HG02763 (cell line): ENCODE data around the gene RYR1.
A peak's percentile ranks its signal among the peaks of the same experiment; 100 is the strongest.
"Not testable (repeated sequence)": the region's sequence is repeated elsewhere in the genome, so short reads cannot be mapped to it uniquely, and the experiment has no call there.

Source experiments
- ATAC-seq: cut with Tn5 transposase; IDR thresholded peaks from one replicate; pipeline ENCODE4 v1.9.1; 2021; ENCODE audit warnings: mild to moderate bottlenecking, moderate library complexity; ENCODE audit not compliant: unreplicated experiment

RYR1 gene

DNA sequence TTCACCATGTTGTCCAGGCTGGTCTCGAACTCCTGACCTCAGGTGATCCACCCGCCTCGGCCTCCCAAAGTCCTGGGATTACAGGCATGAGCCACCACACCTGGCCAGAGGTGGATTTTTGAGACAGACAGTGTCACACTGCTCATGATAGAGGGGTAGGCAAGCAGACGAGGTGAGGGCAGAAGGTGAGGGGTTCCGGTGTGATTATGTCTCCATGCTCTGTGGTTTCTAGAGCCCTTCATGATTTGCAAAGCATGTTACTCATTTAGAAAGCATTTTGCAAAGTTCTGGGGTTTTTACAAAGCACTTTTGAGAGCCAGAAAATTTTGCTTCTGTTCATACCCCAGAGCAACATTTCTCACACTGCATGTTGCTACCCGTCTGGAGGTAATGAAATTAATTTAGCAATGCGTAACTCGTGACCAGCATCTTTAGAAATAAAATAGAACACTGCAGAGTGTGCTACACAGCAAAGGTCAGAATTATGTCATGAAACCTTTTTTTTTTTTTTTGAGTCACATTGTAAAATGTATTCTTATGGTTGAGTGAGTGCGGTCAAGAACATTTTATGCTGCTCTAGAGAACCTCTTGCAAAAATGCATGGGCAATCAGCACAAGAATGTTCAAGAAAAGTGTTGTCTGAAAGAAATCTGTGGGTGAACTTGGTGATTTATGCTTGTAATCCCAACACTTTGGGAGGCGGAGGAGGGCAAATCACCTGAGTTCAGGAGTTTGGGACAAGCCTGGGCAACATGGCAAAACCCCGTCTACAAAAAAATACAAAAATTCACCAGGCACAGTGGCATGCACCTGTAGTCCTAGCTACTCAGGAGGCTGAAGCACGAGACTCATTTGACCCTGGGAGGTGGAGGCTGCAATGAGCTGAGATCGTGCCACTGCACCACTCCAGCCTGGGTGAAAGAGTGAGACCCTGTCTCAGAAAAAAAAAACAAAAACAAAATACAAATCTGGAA is 126.2 kb downstream of the RYR1 start:
- ATAC-seq, result no peak

DNA sequence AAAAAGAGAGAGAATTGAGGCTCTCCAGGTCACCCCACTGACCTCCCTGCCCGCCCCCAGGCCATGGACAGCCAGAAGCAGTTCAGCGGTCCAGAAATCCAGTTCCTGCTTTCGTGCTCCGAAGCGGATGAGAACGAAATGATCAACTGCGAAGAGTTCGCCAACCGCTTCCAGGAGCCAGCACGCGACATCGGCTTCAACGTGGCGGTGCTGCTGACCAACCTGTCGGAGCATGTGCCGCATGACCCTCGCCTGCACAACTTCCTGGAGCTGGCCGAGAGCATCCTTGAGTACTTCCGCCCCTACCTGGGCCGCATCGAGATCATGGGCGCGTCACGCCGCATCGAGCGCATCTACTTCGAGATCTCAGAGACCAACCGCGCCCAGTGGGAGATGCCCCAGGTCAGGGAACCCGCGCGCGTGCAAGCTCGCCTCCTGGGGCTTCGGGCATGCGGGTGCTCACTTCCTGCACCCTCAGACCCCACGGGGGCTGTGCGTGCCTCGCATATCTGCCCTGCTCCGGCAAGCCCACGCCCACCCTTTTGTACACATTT is 127.6 kb downstream of the RYR1 start:
- no peak for ATAC-seq

DNA sequence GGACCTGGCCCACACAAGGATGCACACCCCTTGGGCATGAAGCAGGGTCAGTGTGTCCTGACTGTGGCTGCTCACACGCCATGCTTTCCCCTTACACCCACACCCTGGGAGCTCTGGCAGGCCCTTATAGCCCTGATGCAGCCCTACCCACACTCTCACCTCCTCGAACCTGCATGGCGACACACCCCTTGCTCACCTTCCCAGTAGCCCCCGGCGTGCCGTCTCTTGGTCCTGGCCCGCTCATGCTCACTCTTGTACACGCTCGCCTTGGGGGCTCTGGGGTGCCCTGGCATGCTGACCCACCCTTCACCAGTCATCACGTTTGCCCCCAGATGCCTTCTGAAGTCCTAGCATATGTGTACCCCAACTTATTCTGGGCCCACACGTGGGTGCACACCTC is 128.2 kb downstream of the RYR1 start:
- ATAC-seq, result no peak

DNA sequence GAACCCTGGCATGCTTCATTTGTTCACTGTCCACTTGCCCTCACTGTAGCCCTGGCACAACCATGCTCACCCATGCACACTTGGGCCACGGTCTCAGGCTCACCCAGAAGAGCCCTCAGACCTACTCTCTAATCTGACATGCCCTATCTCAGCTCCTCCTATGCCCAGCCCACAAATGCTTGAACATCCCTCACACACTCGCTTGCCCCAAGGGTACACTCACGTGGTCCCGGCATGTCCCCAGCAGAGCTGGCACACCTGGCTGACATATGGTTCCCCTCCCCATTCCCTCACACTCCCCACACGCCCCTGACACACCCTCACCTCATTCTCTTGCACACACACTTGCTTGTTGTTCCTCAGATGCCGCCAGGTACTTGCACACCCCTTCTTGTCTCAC is 128.6 kb downstream of the RYR1 start:
- no peak for ATAC-seq

DNA sequence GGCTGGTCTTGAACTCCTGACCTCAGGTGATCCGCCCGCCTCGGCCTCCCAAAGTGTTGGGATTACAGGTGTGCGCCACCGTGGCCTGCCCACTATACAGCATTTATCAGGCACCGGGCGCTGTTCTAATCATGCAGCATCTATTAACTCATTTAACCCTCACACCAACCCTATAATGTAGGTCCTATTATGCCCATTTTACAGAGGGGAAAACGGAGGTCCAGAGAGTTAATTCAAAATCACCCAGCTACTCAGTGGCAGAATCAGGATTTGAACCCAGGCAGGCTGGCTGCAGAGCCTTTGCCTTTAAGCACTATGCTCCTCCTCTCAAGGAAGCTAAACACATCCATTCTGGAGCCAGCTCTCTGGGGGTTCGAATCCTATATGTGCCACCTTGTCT is 130.0 kb downstream of the RYR1 start:
- no peak for ATAC-seq

DNA sequence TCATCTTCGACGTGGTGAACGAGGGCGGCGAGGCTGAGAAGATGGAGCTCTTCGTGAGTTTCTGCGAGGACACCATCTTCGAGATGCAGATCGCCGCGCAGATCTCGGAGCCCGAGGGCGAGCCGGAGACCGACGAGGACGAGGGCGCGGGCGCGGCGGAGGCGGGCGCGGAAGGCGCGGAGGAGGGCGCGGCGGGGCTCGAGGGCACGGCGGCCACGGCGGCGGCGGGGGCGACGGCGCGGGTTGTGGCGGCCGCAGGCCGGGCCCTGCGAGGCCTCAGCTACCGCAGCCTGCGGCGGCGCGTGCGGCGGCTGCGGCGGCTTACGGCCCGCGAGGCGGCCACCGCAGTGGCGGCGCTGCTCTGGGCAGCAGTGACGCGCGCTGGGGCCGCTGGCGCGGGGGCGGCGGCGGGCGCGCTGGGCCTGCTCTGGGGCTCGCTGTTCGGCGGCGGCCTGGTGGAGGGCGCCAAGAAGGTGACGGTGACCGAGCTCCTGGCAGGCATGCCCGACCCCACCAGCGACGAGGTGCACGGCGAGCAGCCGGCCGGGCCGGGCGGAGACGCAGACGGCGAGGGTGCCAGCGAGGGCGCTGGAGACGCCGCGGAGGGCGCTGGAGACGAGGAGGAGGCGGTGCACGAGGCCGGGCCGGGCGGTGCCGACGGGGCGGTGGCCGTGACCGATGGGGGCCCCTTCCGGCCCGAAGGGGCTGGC is 131.6 kb downstream of the RYR1 start:
- ATAC-seq, result no peak

DNA sequence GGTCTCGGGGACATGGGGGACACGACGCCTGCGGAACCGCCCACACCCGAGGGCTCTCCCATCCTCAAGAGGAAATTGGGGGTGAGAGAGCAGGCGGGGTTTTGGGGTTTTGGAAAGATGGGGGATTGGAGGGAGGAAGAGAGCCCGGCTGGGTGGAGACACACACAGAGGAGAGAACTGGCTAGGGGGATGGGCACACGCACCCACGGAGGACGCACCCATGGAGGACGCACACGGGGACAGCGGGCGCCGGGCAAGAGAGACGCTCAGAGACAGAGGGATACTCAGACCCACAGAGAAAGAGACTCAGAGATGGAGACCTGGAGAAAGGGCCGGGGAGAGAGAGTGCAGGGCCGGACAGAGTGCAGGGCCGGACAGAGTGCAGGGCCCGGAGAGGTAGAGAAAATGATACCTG is 132.2 kb downstream of the RYR1 start:
- ATAC-seq, result no peak

DNA sequence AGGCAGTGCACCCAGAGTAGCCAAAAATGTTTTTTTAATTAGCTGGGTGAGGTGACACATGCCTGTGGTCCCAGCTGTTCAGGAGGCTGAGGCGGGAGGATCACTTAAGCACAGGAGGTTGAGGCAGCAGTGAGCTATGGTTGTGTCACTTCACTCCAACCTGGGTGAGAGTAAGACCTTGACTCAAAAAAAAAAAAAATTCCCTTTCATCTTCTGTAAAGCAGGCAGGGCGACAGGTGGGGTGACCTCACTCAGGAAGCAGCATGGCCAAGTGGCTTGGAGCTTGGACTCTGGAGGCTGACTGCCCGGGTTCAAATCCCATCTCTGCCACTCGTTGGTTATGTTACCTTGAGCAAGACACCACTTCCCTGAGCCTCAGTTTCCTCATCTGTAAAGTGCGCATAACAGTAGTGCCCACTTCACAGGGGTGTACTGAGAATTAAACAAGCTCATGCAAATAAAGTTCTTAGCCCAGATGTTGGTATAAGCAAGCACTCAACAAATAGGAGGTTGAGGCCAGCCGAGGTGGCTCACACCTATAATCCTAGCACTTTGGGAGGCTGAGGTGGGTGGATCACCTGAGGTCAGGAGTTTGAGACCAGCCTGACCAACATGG is 136.0 kb downstream of the RYR1 start:
- ATAC-seq, result no peak

DNA sequence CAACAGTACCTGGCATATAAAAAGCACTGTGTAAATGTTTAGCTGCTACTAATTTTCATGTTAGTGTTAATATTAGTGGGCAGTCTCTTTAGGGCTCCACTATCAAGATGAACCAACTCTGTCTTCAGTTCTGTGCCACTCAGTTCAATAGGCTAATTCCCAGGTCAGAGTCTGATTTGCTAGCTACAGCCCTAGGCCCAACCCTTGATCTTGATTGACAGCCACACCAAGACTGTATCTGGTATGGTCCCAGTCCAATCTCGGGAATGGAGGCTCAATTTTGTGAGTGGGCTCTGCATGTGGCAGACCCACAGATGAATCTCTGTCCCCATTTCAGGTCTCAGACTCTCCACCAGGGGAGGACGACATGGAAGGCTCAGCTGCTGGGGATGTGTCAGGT is 138.2 kb downstream of the RYR1 start:
- ATAC-seq, result no peak

DNA sequence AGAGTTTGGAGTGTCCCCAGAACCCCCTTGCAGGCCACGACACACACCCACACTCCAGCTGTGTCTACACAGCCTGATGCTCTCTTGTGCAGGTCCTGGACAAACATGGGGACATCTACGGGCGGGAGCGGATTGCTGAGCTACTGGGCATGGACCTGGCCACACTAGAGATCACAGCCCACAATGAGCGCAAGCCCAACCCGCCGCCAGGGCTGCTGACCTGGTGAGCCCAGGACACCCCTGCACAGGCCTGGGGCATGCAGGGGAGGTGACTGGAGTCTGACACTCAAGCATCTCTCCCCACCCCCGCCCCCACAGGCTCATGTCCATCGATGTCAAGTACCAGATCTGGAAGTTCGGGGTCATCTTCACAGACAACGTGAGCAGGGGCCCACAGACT is 144.3 kb downstream of the RYR1 start:
- no peak for ATAC-seq

DNA sequence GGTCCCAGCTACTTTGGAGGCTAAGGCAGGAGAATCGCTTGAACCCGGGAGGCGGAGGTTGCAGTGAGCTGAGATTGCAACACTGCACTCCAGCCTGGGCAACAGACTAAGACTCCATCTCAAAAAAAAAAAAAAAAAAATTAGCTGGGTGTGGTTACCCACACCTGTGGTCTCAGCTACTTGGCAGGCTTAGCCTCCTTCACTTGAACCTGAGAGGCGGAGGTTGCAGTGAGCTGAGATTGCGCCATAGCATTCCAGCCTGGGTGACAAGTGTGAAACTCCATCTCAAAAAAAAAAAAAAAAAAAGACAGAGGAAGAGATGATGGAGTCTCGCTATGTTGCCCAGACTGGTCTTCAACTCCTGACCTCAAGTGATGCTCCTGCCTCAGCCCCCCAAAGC is 145.8 kb downstream of the RYR1 start:
- not testable (repeated sequence) for ATAC-seq

DNA sequence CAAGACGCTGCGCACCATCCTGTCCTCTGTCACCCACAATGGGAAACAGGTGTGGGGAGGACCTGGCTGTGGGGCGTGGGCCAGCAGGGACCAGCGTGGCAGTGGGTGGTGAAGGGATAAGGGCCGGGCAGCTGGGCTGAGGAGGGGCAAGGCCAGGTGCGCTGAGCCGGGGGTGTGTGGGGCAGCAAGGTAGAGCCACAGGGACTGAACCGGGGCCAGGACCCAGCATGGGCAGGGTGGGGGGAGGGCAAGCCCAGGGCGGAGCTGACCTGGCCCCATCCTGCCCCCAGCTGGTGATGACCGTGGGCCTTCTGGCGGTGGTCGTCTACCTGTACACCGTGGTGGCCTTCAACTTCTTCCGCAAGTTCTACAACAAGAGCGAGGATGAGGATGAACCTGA is 146.6 kb downstream of the RYR1 start:
- ATAC-seq, result no peak

DNA sequence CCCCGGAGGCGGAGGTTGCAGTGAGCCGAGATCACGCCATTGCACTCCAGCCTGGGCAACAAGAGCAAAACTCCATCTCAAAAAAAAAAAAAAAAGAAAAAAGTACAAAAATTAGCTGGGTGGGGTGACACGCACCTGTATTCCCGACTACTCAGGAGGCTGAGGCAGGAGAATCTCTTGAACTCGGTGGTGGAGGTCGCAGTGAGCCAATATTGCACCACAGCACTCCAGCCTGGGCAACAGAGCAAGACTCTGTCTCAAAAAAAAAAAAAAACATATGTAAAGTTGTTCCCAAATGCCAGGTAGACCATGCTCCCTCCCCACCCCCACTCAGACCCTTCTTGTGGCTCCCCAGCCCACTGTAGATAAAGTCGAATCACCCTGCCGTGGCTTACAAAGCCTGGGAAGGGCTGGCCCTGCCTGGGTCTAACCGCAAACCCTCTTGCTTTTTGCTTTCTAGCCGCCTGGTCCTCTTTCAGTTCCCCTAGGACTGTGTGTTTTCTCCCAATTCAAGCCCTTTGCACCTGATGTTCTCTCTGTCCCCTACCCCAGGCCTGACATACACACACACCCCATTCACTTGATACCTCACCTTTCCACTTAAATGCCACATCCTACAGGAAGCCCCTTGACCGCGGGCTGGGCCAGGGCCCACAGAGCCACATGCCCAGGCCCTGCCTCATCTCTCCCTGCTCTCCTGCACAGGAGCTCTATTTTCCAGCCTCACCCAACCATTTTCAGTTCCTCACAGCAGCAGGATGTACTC is 149.9 kb downstream of the RYR1 start:
- peak; percentile 77 for ATAC-seq

DNA sequence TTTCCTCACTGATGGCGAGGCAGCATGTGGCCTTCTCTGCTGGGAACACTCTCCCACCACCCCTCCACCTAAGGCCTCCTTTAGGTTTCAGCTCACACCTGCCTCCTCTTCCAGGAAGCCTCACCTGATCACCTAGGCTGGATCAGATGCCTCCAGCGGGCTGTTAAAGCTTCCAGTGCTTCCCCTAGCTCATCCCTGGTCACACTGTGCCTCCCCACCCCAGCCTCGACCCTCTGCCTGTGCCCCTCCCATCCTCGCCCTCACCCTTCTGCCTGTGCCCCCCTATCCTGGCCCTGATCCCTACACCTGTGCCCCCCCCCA is 150.5 kb downstream of the RYR1 start:
- ATAC-seq, result no peak

DNA sequence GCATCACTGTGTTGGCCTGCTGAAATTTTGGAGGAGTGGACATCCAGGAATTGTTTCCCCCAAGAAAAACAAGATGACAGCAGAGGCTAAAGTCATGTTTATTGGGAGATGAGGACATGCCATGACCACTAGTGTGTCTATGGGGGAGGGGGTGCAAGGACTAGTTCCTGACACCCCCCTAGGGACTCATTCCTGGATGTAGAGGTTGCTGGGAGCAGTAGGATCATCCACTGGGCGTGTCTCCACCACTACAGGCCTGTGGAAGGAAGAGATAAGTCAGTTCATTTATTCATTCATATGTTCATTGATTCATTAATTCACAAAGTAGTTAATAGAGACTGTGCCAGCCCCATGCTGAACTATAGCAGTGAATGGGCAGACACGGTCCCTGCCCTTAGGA is 154.1 kb downstream of the RYR1 start:
- ATAC-seq, result no peak

DNA sequence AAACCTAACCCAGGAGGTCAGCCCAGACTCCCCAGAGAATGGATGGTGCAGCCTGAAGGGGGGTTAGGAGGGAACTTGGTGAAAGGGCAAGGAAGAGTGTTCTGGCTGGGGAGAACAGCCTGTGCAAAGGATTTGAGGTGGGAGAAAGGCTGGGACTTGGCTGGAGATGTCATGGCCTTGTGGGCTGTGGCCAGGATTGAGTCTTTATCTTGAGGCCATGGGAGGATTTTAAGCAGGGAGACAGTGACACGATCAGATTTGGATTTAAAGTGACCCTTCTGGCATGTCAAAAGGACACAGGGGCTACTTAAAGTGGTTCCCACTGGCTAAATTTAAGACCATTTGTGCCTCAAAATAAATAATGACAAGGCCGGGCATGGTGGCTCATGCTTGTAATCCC is 154.6 kb downstream of the RYR1 start:
- no peak for ATAC-seq

DNA sequence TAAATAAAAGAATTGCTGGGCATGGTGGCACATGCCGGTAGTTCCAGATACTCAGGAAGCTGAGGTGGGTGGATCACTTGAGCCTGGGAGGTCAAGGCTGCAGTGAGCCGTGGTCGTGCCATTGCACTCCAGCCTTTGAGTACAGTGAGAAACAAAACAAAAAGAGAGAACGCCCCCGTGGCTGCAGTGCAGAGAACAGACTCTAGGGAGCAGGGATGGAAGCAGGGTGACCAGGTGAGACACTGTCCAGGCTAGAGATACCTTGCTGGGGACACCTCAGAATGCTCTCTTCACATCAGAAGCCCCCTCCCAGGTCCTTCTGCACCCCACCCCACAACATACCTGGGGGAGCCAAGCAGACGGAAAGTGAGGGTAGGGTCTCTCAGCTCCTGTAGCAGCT is 159.4 kb downstream of the RYR1 start:
- no peak for ATAC-seq

DNA sequence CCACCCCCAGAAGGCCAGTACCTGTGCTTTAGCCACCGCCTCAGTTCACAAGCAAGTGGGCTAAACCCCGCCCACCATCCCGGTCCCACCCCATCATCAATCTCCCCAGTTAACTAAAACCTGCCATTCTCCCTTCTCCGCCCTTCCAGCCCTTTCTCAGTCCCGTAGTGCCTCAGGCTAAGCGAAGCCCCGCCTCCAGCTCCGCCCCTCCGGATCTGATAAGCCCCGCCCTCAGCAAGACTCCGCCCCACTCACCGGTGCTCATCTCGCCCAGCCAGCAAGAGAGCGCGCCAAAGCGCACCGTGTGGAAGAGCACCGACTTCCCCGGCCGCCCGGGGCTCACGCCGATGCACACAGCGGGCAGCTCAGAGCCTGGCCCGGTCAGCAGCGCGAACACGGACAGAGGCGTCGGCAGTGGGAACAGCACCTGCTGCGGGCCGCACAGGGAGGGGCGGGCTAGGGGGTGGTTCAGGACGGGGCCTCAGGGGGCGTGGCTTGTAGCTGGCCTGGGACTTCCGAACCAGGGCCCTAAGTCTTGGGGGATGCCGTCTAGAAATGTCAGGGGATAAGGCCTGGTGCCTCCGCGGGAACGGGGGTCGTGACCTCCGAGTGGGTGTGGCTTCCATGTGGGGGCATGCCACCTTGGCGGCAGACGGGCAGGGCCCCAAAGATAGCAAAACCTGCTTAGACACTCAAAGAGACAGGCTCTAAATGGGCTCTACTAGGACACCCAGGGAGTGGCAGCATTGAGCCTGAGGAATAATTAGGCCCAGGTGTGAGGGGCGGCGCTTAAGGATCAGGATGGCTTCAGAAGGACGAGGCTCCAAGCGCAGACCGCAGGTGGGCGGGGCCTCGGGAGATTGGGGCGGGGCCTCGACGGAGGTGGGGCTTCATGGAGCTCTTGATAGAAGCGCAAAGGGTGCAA is 162.8 kb downstream of the RYR1 start:
- no peak for ATAC-seq

DNA sequence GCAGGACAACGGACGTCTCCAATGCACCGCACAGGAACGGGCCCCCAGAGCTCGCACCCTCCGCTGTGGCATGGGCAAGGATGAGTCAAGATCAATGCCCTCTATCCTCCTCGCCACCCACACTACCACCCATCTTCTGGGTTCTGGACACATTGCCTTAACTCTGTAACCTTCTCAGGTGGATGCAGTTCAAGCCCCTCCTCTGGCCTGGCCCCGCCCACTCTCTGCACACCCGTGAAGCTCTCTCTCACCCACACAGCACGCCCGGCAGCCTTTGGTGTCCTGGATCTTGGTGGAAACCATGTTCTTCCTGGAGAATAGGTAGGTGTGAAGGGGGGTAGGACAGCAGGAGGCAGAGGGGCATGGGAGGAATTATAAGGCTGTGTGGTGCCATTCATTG is 163.6 kb downstream of the RYR1 start:
- no peak for ATAC-seq

DNA sequence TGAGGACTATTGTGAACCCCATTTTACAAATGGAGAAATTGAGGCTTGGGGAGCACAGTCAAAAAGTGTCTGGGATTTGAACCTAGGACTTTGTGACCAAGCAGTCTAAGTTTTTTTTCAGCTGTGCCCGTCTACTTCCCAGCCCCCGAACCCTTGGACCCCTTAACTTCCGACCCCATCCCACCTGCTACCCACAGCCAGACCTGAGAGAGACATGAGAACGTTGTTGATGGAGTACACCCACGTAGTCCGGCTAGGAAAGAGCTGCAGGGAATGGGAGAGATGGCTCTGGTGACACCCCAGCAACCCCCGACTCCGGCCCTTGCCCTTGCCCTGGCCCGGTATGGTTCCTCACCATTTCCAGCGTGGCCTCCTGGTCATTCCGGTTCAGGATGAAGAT is 166.2 kb downstream of the RYR1 start:
- no peak for ATAC-seq
